ENCODE measurements around the gene ELL.

ELL gene

DNA sequence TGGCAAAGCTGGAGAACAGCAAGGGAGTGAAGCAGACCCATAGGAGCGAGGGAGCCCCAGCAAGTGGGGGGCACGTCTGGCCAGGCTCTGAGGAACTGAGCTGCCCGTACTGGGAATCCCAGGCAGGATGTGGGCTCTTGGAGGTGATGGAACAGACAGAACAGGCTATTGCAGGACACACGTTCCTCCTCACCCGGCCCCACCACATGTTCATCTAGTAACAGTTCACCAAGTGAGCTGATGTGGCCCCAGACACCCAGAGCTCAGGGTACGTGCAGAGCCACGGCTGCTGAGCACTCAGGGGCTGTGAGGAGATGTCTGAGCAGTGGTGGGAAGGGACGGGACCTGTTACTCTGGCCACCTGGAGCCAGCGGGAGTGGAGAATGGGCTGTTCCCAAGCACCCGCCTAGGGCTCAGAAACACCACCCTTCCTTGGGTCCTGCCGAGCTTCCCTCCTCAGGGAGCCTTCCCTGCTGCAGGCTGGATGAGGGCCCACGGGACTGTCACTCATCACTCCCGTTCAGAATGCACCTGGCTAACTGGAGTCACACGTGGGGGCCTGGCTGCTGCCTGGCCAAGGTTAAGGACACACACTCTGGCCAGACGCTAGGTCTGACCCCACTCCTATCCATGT lies 18.4 kb downstream of the ELL start:
- DNase-seq, result no peak
- Histone ChIP-seq H3K9me3 (no peaks in the 10 kb centered on the region), H3K36me3 (no peaks in the 10 kb centered on the region), H3K4me1 (peaks cover 23% of the 10 kb centered on the region), H3K27me3 (no peaks in the 10 kb centered on the region), H3K4me3 (ENCODE audit: low read depth, low read length) (no peak overlapping the region)
- TF ChIP-seq CTCF (IDR thresholded peaks at IDR 0.05; ENCODE audit: low read depth, low read length), result no peak

GRCh38 chr19:18502638-18503294 lies 19.1 kb downstream of the ELL start:
- H3K4me1 ChIP-seq, result peaks cover 21% of the 10 kb centered on the region
- H3K36me3 ChIP-seq, result no peaks in the 10 kb centered on the region
- DNase-seq, result no peak
- H3K9me3 ChIP-seq, result no peaks in the 10 kb centered on the region
- H3K27me3 ChIP-seq, result no peaks in the 10 kb centered on the region
- TF ChIP-seq CTCF (IDR thresholded peaks at IDR 0.05; ENCODE audit: low read depth, low read length), result no peak
- no peak overlapping the region for H3K4me3 ChIP-seq (ENCODE audit: low read depth, low read length)

GRCh38 chr19:18502246-18502637 lies 19.6 kb downstream of the ELL start:
- H3K4me3 ChIP-seq (ENCODE audit: low read depth, low read length), result no peak overlapping the region
- no peaks in the 10 kb centered on the region for H3K27me3 ChIP-seq
- TF ChIP-seq CTCF (IDR thresholded peaks at IDR 0.05; ENCODE audit: low read depth, low read length), result no peak
- no peaks in the 10 kb centered on the region for H3K9me3 ChIP-seq
- H3K4me1 ChIP-seq, result peaks cover 16% of the 10 kb centered on the region
- DNase-seq, result no peak
- no peaks in the 10 kb centered on the region for H3K36me3 ChIP-seq

DNA sequence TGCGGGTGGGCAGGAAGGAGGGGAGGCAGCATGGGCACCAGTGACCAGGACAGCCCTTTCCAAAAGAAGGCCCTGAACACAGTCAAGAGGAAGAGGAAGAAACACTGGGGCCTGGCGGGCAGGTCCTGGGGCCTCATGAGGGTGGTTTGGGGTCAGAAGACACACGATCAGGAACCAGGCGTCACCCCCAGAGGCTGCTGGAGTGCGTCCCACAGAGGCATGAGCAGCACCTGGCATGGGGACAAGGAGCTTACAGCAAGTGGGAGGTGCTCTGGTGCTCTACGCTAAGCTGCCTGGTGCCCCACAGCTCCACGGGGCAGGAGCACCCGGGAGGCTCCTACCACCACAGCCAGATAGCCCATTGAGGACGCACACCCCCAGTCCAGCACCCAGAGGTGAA lies 20.0 kb downstream of the ELL start:
- no peak overlapping the region for H3K4me3 ChIP-seq (ENCODE audit: low read depth, low read length)
- H3K27me3 ChIP-seq, result no peaks in the 10 kb centered on the region
- no peaks in the 10 kb centered on the region for H3K36me3 ChIP-seq
- TF ChIP-seq CTCF (IDR thresholded peaks at IDR 0.05; ENCODE audit: low read depth, low read length), result no peak
- no peak for DNase-seq
- H3K9me3 ChIP-seq, result no peaks in the 10 kb centered on the region
- H3K4me1 ChIP-seq, result peaks cover 12% of the 10 kb centered on the region

GRCh38 chr19:18501351-18501750 lies 20.5 kb downstream of the ELL start:
- H3K27me3 ChIP-seq, result no peaks in the 10 kb centered on the region
- no peaks in the 10 kb centered on the region for H3K9me3 ChIP-seq
- no peak for DNase-seq
- H3K4me1 ChIP-seq, result peaks cover 9% of the 10 kb centered on the region; the same call in 1 of the 2 replicates
- no peaks in the 10 kb centered on the region for H3K36me3 ChIP-seq
- no peak for TF ChIP-seq CTCF (IDR thresholded peaks at IDR 0.05; ENCODE audit: low read depth, low read length)
- no peak overlapping the region for H3K4me3 ChIP-seq (ENCODE audit: low read depth, low read length)

DNA sequence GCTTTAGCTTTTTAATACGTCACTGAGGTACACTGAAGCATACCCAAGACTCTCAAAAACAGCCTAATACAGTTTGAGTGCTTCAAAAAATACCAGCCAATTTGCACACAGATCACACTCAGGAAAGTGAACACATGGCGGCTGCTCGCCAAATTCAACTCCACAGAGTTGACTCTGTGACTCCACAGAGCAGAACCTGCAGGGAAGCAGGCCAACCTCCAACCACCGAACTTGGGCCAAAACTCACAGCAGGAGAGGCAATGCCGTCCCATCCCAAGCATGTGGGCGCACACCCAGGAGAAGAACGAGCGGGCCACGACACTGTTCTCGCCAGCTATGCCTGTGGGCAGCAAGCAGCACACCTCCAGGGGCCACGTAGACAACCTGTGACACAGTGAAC lies 21.1 kb downstream of the ELL start:
- TF ChIP-seq CTCF (IDR thresholded peaks at IDR 0.05; ENCODE audit: low read depth, low read length), result no peak
- Histone ChIP-seq H3K36me3 (no peaks in the 10 kb centered on the region), H3K4me1 (peaks cover 9% of the 10 kb centered on the region; the same call in 1 of the 2 replicates), H3K4me3 (ENCODE audit: low read depth, low read length) (no peak overlapping the region), H3K9me3 (no peaks in the 10 kb centered on the region), H3K27me3 (no peaks in the 10 kb centered on the region)
- DNase-seq, result no peak
